ENCODE data around the gene GNAQ. TPM values are rescaled to one million over a fixed set of nuclear protein-coding genes. Genes with fewer than 3 reads are reported as not detected.

GNAQ gene
- total and polyA plus RNA-seq, 4 donors, result 24.6 to 86.2 (median 51.4) TPM

GRCh38 chr9:78047106-78047505 lies 15.5 kb upstream of the GNAQ start:
- ATAC-seq (ENCODE audit: insufficient read depth, low FRiP score) (no peak), DNase-seq (peak in 1 of 3 donors; percentile 2)
- TF ChIP-seq CTCF (IDR thresholded peaks at IDR 0.05; ENCODE audit: control extremely low read depth, extremely low read depth), result no peak
- Histone ChIP-seq H3K36me3 (ENCODE audit: control insufficient read depth in 4 of 4, insufficient read depth in 4 of 4, low read length in 4 of 4) (no peaks in the 10 kb centered on the region), H3K27me3 (ENCODE audit: control insufficient read depth in 3 of 3, insufficient read depth in 3 of 3, low read length in 2 of 3) (no peaks in the 10 kb centered on the region), H3K9ac (ENCODE audit: insufficient read depth in 1 of 2, low read length in 2 of 2) (no peak overlapping the region), H3K9me3 (ENCODE audit: control insufficient read depth in 4 of 4, insufficient read depth in 3 of 4, low read length in 3 of 4) (no peaks in the 10 kb centered on the region), H3K4me3 (no peak overlapping the region), H3K27ac (ENCODE audit: low read depth in 1 of 2, low read length in 1 of 2) (no peak overlapping the region), H3K4me1 (ENCODE audit: control insufficient read depth in 5 of 5, insufficient read depth in 5 of 5, low read length in 5 of 5) (peaks cover 0 to 10% (median 5%) of the 10 kb centered on the region in 5 donors)
- 90 to 92% methylated on average over 4 of the region's 4 CpGs for WGBS, 2 donors

- Histone ChIP-seq H3K36me3 (ENCODE audit: control insufficient read depth in 4 of 4, insufficient read depth in 4 of 4, low read length in 4 of 4) (no peaks in the 10 kb centered on the region), H3K9ac (ENCODE audit: insufficient read depth in 1 of 2, low read length in 2 of 2) (no peak overlapping the region), H3K27me3 (ENCODE audit: control insufficient read depth in 3 of 3, insufficient read depth in 3 of 3, low read length in 2 of 3) (no peaks in the 10 kb centered on the region), H3K4me1 (ENCODE audit: control insufficient read depth in 5 of 5, insufficient read depth in 5 of 5, low read length in 5 of 5) (peaks cover 0 to 10% (median 6%) of the 10 kb centered on the region in 5 donors), H3K27ac (ENCODE audit: low read depth in 1 of 2, low read length in 1 of 2) (no peak overlapping the region), H3K4me3 (no peak overlapping the region), H3K9me3 (ENCODE audit: control insufficient read depth in 4 of 4, insufficient read depth in 3 of 4, low read length in 3 of 4) (no peaks in the 10 kb centered on the region)
- DNase-seq (peak in 2 of 3 donors; percentile 47 to 56), ATAC-seq (ENCODE audit: insufficient read depth, low FRiP score) (no peak)
- no peak for TF ChIP-seq CTCF (IDR thresholded peaks at IDR 0.05; ENCODE audit: control extremely low read depth, extremely low read depth)
These were observed 14.5 kb upstream of the GNAQ start for GRCh38 chr9:78046112-78046511.

- Histone ChIP-seq H3K27me3 (ENCODE audit: control insufficient read depth in 3 of 3, insufficient read depth in 3 of 3, low read length in 2 of 3) (no peaks in the 10 kb centered on the region), H3K4me1 (ENCODE audit: control insufficient read depth in 5 of 5, insufficient read depth in 5 of 5, low read length in 5 of 5) (peaks cover 0 to 10% (median 7%) of the 10 kb centered on the region in 5 donors), H3K4me3 (no peak overlapping the region), H3K9me3 (ENCODE audit: control insufficient read depth in 4 of 4, insufficient read depth in 3 of 4, low read length in 3 of 4) (no peaks in the 10 kb centered on the region), H3K36me3 (ENCODE audit: control insufficient read depth in 4 of 4, insufficient read depth in 4 of 4, low read length in 4 of 4) (no peaks in the 10 kb centered on the region), H3K9ac (ENCODE audit: insufficient read depth in 1 of 2, low read length in 2 of 2) (no peak overlapping the region), H3K27ac (ENCODE audit: low read depth in 1 of 2, low read length in 1 of 2) (no peak overlapping the region)
- DNase-seq (no peak), ATAC-seq (ENCODE audit: insufficient read depth, low FRiP score) (no peak)
- TF ChIP-seq CTCF (IDR thresholded peaks at IDR 0.05; ENCODE audit: control extremely low read depth, extremely low read depth), result no peak
- 50 to 83% methylated on average over 4 of the region's 4 CpGs for WGBS, 2 donors
These were observed 13.3 kb upstream of the GNAQ start for GRCh38 chr9:78044886-78045285.

GRCh38 chr9:78044189-78044588 lies 12.6 kb upstream of the GNAQ start:
- Histone ChIP-seq H3K9me3 (ENCODE audit: control insufficient read depth in 4 of 4, insufficient read depth in 3 of 4, low read length in 3 of 4) (no peaks in the 10 kb centered on the region), H3K4me3 (no peak overlapping the region), H3K4me1 (ENCODE audit: control insufficient read depth in 5 of 5, insufficient read depth in 5 of 5, low read length in 5 of 5) (peaks cover 0 to 10% (median 7%) of the 10 kb centered on the region in 5 donors), H3K9ac (ENCODE audit: insufficient read depth in 1 of 2, low read length in 2 of 2) (no peak overlapping the region), H3K36me3 (ENCODE audit: control insufficient read depth in 4 of 4, insufficient read depth in 4 of 4, low read length in 4 of 4) (no peaks in the 10 kb centered on the region), H3K27me3 (ENCODE audit: control insufficient read depth in 3 of 3, insufficient read depth in 3 of 3, low read length in 2 of 3) (no peaks in the 10 kb centered on the region), H3K27ac (ENCODE audit: low read depth in 1 of 2, low read length in 1 of 2) (no peak overlapping the region)
- TF ChIP-seq CTCF (IDR thresholded peaks at IDR 0.05; ENCODE audit: control extremely low read depth, extremely low read depth), result no peak
- DNase-seq, result no peak
- no peak for ATAC-seq (ENCODE audit: insufficient read depth, low FRiP score)
- WGBS, 2 donors, result 89 to 96% methylated on average over 4 of the region's 4 CpGs
